Liver (tissue), 3 donors: ENCODE results near the gene ABLIM1.

Experiments
- EGR1 ChIP-seq, 2 donors: IDR thresholded peaks; 2 replicates each; pipeline ENCODE4 v1.6.1; 2016 to 2018; ENCODE audit warnings: antibody characterized with exemption in 2 of 2, low read depth in 2 of 2
- FOXA1 ChIP-seq: IDR thresholded peaks from 2 replicates; pipeline ENCODE4 v1.6.1; 2016; ENCODE audit warnings: antibody characterized with exemption
- GABPA ChIP-seq, 2 donors: IDR thresholded peaks in 1 of 2; conservative IDR thresholded peaks in 1 of 2; 2 replicates each; pipeline ENCODE4 v1.6.1; 2016; ENCODE audit warnings: antibody characterized with exemption in 2 of 2, mild to moderate bottlenecking in 1 of 2, moderate library complexity in 1 of 2
- RAD21 ChIP-seq, 2 donors: IDR thresholded peaks; 2 replicates each; pipeline ENCODE4 v1.6.1; 2016; ENCODE audit warnings: antibody characterized with exemption in 2 of 2, mild to moderate bottlenecking in 2 of 2
- SP1 ChIP-seq: IDR thresholded peaks from 2 replicates; pipeline ENCODE4 v1.6.1; 2018; ENCODE audit warnings: antibody characterized with exemption, mild to moderate bottlenecking
- TAF1 ChIP-seq: conservative IDR thresholded peaks from 2 replicates; pipeline ENCODE4 v1.6.1; 2016; ENCODE audit warnings: antibody characterized with exemption, mild to moderate bottlenecking
- YY1 ChIP-seq: IDR thresholded peaks from 2 replicates; pipeline ENCODE4 v1.6.1; 2016; ENCODE audit warnings: antibody characterized with exemption, mild to moderate bottlenecking
- TF ChIP-seq, protein P1 (sequence below): IDR thresholded peaks from 2 replicates; pipeline ENCODE4 v1.6.1; 2016; ENCODE audit warnings: antibody characterized with exemption, mild to moderate bottlenecking
- TF ChIP-seq, protein P2 (sequence below): fragments of 150-350 bp; IDR thresholded peaks from 2 replicates; pipeline ENCODE4 v1.5.1; 2017; ENCODE audit warnings: improper control_type of control experiment, low read depth, low read length; ENCODE audit not compliant: missing input control
- TF ChIP-seq, protein P3 (sequence below): IDR thresholded peaks from 2 replicates; pipeline ENCODE4 v1.6.1; 2016; ENCODE audit warnings: antibody characterized with exemption
- TF ChIP-seq, protein P4 (sequence below): IDR thresholded peaks from 2 replicates; pipeline ENCODE4 v1.6.1; 2016; ENCODE audit warnings: antibody characterized with exemption
- TF ChIP-seq, protein P5 (sequence below): IDR thresholded peaks from 2 replicates; pipeline ENCODE4 v1.6.1; 2016; ENCODE audit warnings: antibody characterized with exemption
- donor health status: healthy.
- donor health status: healthy.

DNA sequence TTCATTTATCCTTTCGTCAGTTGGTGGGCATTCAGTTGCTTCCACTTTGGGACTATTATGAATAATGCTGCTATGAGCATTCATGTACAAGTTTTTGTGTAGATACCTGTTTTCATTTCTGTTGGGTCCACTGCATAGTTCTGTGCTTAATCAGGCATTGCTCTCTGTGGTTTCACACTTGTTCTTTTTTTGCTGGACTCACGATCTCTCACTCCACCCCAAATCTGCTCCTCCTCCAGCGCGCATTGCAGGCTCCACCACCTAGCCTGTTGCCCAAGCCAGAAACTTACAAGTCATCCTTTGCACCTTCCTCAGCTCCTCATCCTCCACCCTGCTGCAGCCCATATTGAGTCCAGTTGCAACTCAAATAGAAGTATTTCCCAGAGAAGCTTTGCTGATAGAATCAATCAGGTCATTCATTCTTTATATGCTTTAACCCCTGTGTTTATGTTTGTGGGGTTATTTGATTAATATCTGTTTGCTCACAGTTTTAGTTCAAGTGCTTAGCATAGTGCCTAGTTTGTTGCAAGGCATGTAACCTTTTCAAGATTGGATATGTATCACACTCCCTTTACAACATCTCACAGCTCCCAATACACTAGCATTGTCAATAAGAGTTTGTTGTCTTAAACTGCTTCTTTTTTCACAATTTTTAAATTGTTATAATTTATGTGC lies 237.1 kb downstream of the ABLIM1 start:
- TF ChIP-seq, protein P1, sequence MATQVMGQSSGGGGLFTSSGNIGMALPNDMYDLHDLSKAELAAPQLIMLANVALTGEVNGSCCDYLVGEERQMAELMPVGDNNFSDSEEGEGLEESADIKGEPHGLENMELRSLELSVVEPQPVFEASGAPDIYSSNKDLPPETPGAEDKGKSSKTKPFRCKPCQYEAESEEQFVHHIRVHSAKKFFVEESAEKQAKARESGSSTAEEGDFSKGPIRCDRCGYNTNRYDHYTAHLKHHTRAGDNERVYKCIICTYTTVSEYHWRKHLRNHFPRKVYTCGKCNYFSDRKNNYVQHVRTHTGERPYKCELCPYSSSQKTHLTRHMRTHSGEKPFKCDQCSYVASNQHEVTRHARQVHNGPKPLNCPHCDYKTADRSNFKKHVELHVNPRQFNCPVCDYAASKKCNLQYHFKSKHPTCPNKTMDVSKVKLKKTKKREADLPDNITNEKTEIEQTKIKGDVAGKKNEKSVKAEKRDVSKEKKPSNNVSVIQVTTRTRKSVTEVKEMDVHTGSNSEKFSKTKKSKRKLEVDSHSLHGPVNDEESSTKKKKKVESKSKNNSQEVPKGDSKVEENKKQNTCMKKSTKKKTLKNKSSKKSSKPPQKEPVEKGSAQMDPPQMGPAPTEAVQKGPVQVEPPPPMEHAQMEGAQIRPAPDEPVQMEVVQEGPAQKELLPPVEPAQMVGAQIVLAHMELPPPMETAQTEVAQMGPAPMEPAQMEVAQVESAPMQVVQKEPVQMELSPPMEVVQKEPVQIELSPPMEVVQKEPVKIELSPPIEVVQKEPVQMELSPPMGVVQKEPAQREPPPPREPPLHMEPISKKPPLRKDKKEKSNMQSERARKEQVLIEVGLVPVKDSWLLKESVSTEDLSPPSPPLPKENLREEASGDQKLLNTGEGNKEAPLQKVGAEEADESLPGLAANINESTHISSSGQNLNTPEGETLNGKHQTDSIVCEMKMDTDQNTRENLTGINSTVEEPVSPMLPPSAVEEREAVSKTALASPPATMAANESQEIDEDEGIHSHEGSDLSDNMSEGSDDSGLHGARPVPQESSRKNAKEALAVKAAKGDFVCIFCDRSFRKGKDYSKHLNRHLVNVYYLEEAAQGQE, result no peak
- TF ChIP-seq, protein P2, sequence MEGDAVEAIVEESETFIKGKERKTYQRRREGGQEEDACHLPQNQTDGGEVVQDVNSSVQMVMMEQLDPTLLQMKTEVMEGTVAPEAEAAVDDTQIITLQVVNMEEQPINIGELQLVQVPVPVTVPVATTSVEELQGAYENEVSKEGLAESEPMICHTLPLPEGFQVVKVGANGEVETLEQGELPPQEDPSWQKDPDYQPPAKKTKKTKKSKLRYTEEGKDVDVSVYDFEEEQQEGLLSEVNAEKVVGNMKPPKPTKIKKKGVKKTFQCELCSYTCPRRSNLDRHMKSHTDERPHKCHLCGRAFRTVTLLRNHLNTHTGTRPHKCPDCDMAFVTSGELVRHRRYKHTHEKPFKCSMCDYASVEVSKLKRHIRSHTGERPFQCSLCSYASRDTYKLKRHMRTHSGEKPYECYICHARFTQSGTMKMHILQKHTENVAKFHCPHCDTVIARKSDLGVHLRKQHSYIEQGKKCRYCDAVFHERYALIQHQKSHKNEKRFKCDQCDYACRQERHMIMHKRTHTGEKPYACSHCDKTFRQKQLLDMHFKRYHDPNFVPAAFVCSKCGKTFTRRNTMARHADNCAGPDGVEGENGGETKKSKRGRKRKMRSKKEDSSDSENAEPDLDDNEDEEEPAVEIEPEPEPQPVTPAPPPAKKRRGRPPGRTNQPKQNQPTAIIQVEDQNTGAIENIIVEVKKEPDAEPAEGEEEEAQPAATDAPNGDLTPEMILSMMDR, result no peak
- TF ChIP-seq TAF1, result no peak
- no peak for TF ChIP-seq SP1
- TF ChIP-seq, protein P3, sequence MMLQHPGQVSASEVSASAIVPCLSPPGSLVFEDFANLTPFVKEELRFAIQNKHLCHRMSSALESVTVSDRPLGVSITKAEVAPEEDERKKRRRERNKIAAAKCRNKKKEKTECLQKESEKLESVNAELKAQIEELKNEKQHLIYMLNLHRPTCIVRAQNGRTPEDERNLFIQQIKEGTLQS, result no peak
- TF ChIP-seq, protein P4, sequence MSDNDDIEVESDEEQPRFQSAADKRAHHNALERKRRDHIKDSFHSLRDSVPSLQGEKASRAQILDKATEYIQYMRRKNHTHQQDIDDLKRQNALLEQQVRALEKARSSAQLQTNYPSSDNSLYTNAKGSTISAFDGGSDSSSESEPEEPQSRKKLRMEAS, result no peak
- no peak for TF ChIP-seq RAD21 (IDR thresholded peaks at IDR 0.05)
- no peak for TF ChIP-seq FOXA1
- TF ChIP-seq YY1, result no peak
- no peak for TF ChIP-seq EGR1 (IDR thresholded peaks at IDR 0.05; ENCODE audit: low read depth in 2 of 2)
- TF ChIP-seq GABPA (IDR thresholded peaks at IDR 0.05 in 1 of 2, conservative IDR thresholded peaks at IDR 0.05 in 1 of 2), result no peak
- TF ChIP-seq, protein P5, sequence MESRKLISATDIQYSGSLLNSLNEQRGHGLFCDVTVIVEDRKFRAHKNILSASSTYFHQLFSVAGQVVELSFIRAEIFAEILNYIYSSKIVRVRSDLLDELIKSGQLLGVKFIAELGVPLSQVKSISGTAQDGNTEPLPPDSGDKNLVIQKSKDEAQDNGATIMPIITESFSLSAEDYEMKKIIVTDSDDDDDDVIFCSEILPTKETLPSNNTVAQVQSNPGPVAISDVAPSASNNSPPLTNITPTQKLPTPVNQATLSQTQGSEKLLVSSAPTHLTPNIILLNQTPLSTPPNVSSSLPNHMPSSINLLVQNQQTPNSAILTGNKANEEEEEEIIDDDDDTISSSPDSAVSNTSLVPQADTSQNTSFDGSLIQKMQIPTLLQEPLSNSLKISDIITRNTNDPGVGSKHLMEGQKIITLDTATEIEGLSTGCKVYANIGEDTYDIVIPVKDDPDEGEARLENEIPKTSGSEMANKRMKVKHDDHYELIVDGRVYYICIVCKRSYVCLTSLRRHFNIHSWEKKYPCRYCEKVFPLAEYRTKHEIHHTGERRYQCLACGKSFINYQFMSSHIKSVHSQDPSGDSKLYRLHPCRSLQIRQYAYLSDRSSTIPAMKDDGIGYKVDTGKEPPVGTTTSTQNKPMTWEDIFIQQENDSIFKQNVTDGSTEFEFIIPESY, result no peak
